GM13977 (cell line): ENCODE measurements around the gene TEKT3.

Experiments
- DNase-seq: peaks from one replicate; pipeline ENCODE4 v3.0.0; 2012; ENCODE audit warnings: low spot score
- in situ Hi-C: fragments of 300-500 bp; cut with MboI; formaldehyde crosslinking; loops from one replicate; pipeline ENCODE4 v1.12.0; 2022; ENCODE audit warnings: low sequenced_read_pairs, low pct_unique_long_range_greater_than_20kb, mixed read lengths, inconsistent platforms; ENCODE audit not compliant: unreplicated experiment
- TF ChIP-seq, protein P1 (sequence below): IDR thresholded peaks from 2 replicates; pipeline ENCODE4 v1.5.1; 2012; ENCODE audit warnings: mild to moderate bottlenecking, control low read depth; ENCODE audit not compliant: insufficient read depth; ENCODE audit errors: extremely low read depth, missing control alignments

TEKT3 gene

DNA sequence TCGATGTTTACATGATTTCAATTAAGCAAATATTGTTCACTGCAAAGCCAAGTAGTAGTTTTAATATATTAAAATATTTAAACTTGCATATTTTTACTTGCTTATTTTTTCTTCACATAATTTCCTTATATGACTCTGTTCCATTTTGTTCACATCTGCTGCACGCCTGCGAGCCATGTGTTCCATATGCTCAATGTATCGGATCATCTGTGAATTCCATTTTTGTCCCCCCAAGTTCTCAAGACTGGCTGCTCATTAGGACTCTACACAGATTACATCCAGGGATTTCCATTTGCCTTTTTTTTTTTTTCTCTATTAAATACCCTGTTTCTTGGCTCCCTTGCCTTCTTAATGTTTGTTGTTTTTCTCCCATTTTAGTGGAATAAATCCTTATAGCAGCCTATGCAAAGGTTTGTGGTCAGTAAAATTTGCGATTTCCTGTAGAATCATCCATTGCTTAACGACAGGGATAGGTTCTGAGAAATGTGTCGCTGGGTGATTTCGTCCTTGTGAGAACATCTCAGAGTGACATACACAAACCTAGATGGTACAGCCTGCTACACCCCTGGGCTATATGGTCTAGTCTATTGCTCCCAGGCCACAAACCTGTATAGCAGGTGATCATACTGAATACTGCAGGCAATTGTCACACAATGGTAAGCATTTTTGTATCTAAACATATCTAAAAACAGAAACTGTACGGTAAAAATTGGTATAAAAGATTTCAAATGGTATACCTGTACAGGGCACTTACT is 30.2 kb upstream of the TEKT3 start:
- no peak for DNase-seq
- TF ChIP-seq, protein P1, sequence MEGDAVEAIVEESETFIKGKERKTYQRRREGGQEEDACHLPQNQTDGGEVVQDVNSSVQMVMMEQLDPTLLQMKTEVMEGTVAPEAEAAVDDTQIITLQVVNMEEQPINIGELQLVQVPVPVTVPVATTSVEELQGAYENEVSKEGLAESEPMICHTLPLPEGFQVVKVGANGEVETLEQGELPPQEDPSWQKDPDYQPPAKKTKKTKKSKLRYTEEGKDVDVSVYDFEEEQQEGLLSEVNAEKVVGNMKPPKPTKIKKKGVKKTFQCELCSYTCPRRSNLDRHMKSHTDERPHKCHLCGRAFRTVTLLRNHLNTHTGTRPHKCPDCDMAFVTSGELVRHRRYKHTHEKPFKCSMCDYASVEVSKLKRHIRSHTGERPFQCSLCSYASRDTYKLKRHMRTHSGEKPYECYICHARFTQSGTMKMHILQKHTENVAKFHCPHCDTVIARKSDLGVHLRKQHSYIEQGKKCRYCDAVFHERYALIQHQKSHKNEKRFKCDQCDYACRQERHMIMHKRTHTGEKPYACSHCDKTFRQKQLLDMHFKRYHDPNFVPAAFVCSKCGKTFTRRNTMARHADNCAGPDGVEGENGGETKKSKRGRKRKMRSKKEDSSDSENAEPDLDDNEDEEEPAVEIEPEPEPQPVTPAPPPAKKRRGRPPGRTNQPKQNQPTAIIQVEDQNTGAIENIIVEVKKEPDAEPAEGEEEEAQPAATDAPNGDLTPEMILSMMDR: no peak
- in situ Hi-C loops: no loop called here

DNA sequence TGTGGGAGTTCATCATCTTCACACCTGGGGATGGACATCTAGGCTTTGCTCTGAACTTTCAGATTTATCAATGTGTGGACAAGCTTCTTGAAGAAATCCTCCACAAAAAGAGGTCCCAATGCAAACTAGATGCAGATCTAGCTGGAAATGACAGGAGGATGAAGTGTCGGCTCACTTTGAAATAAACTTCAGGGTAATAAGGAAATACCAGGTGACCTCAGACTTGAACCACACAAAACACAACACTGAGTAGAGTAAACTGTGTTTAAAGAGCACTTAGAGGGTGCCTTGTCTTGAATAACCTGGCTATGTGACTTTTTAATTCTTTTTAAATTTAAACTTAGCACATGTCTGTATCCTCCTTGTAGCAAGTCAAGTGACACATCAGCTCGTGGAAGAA is 27.2 kb upstream of the TEKT3 start:
- in situ Hi-C loops: no loop called here
- TF ChIP-seq, protein P1: no peak

DNA sequence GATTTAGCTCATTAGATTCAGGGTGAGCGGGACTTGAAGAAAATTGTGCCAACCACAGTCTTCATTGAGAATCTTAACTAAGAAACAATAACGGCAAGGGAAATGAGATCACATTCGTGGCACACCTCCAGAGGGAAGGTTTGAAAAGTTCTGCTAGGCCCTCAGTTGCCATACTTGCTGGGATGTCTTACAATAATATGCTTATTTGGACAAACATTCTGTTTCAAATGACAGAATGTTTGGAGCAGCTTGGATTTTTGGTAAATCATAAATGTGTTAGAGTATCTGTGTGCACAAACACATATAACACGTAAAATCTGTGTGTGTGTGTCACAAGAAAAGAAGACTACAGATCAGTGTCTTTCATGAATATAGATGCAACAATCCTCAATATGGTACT is 24.6 kb upstream of the TEKT3 start:
- TF ChIP-seq, protein P1: no peak
- in situ Hi-C loops: no loop called here
- no peak for DNase-seq

More for the DNA sequence above, 27.2 kb upstream of the TEKT3 start:
- no peak for DNase-seq

DNA sequence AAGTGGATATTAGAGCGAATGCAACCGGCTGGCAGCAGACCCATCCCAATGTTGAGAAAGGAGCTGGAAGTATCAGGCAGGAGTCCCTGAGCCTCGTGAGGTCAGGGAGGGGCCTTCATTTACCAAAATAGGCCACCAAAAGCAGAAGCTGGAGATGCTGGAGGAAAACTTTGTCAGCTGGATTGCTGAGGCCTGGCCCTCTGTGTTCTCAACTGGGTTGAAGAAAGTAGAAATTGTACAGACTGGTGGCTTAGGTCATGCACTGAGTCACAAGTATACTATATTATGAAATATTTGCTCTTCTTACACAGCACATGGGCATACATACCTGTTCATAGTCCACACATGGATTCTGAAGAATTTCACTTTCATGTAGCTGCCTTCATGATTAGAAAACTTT is 23.2 kb upstream of the TEKT3 start:
- DNase-seq: no peak
- TF ChIP-seq, protein P1: no peak
- in situ Hi-C loops: no loop called here

DNA sequence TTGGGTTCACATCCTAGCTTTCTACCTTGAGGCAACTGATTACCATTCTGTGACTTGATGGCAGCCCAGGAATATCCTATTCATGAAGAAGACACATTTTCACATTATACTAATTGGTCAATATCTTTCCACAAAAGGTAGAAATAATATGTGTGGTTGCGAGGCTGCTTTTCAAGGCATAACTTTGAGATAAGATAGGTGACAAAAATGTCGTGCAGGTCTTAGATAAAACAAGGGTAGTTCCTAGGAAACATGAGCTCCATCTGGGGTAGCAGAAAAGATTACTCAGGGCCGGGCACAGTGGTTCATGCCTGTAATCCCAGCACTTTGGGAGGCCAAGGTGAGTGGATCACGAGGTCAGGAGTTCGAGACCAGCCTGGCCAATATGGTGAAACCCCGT is 22.3 kb upstream of the TEKT3 start:
- TF ChIP-seq, protein P1: no peak
- no peak for DNase-seq
- in situ Hi-C loops: no loop called here

DNA sequence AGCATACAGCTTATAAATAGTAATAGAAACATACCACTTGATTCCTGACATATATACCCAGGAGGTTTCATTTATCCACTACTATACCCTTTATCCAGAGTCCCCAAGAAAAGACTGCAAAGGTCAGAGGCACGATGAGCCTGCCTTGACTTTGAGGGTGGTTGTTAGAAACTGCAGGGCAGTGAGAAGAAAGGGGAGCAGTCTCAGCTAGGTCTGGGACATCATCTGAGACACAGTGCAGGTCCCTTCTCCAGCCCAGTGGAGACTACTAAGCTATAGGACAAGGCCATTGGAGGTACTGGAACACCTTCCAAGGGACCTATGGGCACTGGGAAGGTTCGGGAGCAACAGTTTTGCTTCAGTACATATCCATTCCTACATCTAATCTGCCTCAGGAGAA is 20.2 kb upstream of the TEKT3 start:
- in situ Hi-C loops: no loop called here
- DNase-seq: no peak
- TF ChIP-seq, protein P1: no peak
